NCI-H446 treated with DMSO at 0.1 percent for 48 hours (cell line): ENCODE results near the gene LILRA6.
"Not testable (repeated sequence)": the region's sequence is repeated elsewhere in the genome, so short reads cannot be mapped to it uniquely, and the experiment has no call there.

Source experiments
- DNase-seq: peaks from one replicate; lab custom pipeline; 2025; lab: John Stamatoyannopoulos, UW

Gene LILRA6

GRCh38 chr19:54231077-54231931 lies 11.3 kb downstream of the LILRA6 start:
- DNase-seq = peak; percentile 20

DNA sequence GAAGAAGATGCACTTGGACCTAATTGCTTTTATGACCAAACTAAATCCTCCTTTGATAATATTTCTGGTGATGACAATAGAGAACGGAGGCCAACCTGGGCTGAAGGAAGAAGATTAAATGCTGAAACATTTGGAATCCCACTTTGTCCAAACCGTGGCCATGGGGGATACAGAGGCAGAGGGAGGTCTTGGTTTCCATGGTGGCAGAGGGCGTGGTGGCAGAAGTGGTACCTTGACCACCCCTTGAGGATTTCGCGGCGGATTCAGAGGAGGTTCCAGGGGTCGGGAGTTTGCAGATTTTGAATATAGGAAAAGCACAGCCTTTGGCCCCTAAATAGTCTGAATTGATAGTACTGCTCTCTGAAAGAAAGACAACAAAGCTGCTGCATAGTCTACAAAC lies 12.6 kb downstream of the LILRA6 start:
- DNase-seq = no peak

DNA sequence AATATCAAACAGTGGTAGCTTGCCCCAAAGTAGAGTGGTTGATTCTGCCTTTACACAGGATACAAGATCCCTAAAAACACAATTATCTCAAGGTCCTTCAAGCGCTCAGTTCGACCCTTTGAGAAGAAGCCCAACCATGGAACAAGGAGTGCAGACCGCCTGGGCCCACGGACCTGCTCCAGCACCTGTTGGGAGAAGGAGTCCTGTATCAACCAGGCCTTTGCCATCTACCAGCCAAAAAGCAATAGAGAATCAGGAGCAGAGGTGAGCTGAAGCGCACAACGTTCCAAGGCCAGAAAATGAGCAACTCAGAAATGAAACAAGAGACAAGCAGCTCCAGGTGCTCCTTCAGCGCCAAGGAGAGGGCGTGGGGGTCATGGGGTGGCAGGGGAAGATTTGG lies 13.4 kb downstream of the LILRA6 start:
- DNase-seq = no peak

- DNase-seq = not testable (repeated sequence)
Measured at GRCh38 chr19:54224619-54225018, 18.0 kb downstream of the LILRA6 start.

GRCh38 chr19:54223937-54224281 lies 18.7 kb downstream of the LILRA6 start:
- DNase-seq = not testable (repeated sequence)

- DNase-seq = not testable (repeated sequence)
Measured at GRCh38 chr19:54223277-54223936, 19.2 kb downstream of the LILRA6 start.

GRCh38 chr19:54222474-54223276 lies 19.9 kb downstream of the LILRA6 start, which contains the start of gene LILRB3:
Gene LILRB3 (minus strand): TSS chr19:54223007. CDS start chr19:54222976, 31 bp downstream.
- DNase-seq = not testable (repeated sequence)

DNA sequence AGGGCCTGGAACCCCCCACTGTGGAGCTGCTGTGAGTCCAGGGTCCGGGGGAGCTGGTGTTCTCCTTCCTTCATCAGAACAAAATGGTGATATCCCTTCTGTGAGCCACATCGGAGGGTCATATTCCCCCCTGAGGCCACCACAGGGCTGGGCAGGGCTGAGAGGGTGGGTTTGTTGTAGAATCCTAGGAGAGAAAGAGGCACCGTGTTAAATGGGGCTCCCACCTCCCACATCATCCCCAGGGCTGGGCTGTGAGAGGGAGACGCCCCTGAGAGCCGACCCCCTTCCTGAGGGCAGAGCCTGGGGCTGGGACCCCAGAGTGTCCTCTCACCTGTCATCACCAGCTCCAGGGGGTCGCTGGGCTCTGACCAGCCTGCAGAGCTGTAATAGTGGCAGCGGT lies 20.6 kb downstream of the LILRA6 start:
- not testable (repeated sequence) for DNase-seq

- DNase-seq = not testable (repeated sequence)
Measured at GRCh38 chr19:54219702-54220101, 22.9 kb downstream of the LILRA6 start.

DNA sequence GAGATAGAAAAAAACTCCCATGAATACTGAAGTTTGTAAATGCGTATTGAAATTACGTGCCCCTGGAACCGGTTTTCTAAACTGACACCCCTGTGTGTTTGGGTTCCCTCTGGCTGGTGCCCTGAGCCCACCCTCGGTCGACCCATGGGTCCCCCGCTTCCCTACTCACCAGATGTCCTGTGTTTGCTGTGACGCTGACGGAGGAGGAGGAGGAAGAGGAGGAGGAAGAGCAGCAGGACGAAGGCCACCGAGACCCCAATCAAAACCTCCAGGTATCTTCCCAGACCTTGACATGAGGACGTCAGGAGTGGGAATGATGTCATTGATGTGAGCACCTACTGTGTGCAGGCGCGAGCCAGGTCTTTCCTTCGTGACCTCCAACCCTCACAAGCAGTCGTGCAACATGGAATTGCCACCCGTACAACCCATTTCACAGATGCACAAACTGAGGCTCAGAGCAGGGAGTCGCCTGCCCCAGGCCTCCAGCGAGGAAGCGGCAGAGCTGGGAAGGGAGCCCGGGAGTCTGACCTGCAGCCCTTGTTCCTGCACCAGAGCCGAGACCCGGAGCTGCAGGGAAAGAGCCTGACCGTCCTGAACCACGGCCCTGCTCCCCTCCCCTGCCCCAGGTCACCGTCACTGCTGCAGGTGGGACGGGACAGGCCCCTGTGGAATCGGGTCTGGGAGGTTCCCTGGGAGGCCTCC lies 23.5 kb downstream of the LILRA6 start:
- DNase-seq = no peak

DNA sequence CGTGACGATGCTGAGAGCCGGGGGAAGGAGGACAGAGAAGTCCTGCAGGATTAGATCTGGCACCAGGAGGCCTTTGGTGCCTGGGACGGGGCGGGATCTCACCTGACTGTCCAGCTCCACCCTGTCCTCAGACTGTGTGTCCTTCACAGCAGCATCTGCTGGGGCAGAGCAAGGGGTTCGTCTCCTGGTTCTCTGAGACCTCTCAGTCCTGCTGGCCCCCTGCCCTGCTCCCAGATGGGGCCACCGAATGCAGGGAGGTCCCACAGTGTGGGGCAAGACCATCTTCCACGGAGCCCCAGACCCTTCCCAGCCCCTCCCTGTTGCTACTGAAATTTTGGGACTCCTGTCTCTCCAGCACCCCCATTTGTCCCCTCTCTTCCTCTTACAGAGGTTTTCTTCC lies 24.3 kb downstream of the LILRA6 start:
- no peak for DNase-seq

GRCh38 chr19:54217517-54218247 lies 24.9 kb downstream of the LILRA6 start:
- not testable (repeated sequence) for DNase-seq

GRCh38 chr19:54216869-54217268 lies 25.7 kb downstream of the LILRA6 start:
- DNase-seq = no peak

DNA sequence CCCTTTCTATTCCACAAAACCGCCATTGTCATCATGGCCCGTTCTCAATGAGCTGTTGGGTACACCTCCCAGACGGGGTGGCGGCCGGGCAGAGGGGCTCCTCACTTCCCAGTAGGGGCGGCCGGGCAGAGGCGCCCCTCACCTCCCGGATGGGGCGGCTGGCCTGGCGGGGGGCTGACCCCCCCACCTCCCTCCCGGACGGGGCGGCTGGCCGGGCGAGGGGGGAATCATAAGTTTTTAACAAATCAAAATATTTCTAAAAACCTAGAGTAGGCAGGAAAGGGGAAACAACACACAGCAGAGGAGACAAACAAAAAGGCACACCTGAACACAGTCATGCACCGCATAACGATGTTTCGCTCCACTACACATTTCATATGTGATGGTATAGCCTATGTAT lies 27.9 kb downstream of the LILRA6 start:
- not testable (repeated sequence) for DNase-seq

DNA sequence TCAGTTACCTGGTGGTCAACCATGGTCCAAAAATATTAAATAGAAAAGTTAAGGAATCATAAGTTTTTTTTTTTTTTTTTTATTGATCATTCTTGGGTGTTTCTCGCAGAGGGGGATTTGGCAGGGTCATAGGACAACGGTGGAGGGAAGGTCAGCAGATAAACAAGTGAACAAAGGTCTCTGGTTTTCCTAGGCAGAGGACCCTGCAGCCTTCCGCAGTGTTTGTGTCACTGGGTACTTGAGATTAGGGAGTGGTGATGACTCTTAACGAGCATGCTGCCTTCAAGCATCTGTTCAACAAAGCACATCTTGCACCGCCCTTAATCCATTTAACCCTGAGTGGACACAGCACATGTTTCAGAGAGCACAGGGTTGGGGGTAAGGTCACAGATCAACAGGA lies 28.4 kb downstream of the LILRA6 start:
- DNase-seq = not testable (repeated sequence)

DNA sequence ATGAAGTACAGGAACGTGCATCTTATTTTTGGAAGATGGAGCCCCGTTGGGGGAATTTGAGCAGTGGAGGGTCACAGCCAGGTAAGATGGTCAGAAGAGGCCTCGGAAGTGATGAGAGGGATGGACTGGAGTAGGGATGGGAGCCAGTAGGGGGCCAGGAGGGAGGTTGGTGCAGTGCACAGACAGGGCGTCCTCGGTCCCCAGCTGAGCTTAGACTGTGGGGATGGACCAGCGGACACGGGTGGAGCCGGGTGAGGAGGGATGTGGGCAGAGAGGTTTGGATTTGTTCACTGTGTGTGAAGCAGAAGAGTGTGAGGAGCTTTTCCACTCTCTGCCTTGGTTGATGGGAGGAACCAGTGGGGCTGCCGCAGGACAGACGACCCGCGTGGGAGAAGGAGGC lies 31.4 kb downstream of the LILRA6 start:
- no peak for DNase-seq

GRCh38 chr19:54209811-54210494 lies 32.6 kb downstream of the LILRA6 start:
- DNase-seq = peak; percentile 28

- no peak for DNase-seq
Measured at GRCh38 chr19:54209058-54209810, 33.4 kb downstream of the LILRA6 start.

DNA sequence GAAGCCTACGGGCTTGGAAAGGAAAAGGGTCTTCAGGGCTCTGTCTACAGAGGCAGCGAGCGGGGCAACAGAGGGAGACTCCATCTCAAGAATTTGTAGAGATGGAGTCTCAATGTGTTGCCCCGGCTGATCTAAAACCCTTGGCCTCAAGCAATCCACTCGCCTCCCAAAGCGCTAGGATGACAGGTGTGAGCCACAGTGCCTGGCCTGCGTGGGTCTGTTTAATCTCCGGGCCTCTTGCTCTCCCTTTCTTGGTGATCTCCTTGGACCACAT lies 33.9 kb downstream of the LILRA6 start:
- DNase-seq = no peak
